Measurements from ENCODE around the gene KLF16. TPM values are rescaled to one million over a fixed set of nuclear protein-coding genes. Genes with fewer than 3 reads are reported as not detected.

The KLF16 gene
- total RNA-seq, 1 donor from 2014 or later = 52.4 TPM

DNA sequence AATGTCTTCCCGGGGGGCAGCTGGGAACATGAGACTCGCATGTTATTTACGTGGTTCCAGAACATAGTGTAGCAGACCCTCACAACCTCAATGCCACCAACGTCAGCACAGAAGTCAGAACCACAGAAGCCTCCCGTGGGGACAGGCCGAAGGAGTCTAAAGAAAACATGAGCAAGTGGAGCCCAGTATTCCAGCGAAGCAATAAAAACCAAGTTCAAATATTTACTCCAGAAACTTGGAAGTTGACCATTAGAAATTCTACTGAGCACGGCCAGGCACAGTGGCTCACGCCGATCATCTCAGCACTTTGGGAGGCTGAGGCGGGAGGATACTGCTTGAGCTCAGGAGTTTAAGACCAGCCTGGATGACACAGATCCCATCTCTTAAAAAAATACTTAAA lies 33.4 kb downstream of the KLF16 start:
- FAIRE-seq (no peak), DNase-seq (ENCODE audit: low read depth) (no peak)
- H3K36me3 ChIP-seq (ENCODE audit: insufficient read depth, low read length) = no peaks in the 10 kb centered on the region
- no peak overlapping the region for H3K4me3 ChIP-seq (ENCODE audit: insufficient read depth, low read depth, low read length)
- Mint-ChIP-seq H3K9me3 (ENCODE audit: unreplicated experiment) (no peaks in the 10 kb centered on the region), H3K27me3 (ENCODE audit: low read depth, unreplicated experiment) (no peaks in the 10 kb centered on the region), H3K27ac (ENCODE audit: unreplicated experiment) (no peak overlapping the region), H3K36me3 (ENCODE audit: low read depth, unreplicated experiment) (peaks cover 6% of the 10 kb centered on the region), H3K4me3 (ENCODE audit: unreplicated experiment) (no peak overlapping the region), H3K4me1 (ENCODE audit: low read depth, unreplicated experiment) (peaks cover 4% of the 10 kb centered on the region)
- H3K9me3 ChIP-seq (ENCODE audit: insufficient read depth, low read depth, low read length) = no peaks in the 10 kb centered on the region
- H2AFZ ChIP-seq (ENCODE audit: low read depth, low read length) = no peak overlapping the region
- peaks cover 47% of the 10 kb centered on the region for H3K79me2 ChIP-seq (ENCODE audit: insufficient read depth, low read length)
- no peak overlapping the region for H3K9ac ChIP-seq (ENCODE audit: low read length)
- H3K27me3 ChIP-seq (ENCODE audit: insufficient read depth, low read length) = no peaks in the 10 kb centered on the region
- TF ChIP-seq EZH2 (IDR thresholded peaks at IDR 0.05; ENCODE audit: insufficient read depth, low read length) = no peak
- TF ChIP-seq, protein P1, sequence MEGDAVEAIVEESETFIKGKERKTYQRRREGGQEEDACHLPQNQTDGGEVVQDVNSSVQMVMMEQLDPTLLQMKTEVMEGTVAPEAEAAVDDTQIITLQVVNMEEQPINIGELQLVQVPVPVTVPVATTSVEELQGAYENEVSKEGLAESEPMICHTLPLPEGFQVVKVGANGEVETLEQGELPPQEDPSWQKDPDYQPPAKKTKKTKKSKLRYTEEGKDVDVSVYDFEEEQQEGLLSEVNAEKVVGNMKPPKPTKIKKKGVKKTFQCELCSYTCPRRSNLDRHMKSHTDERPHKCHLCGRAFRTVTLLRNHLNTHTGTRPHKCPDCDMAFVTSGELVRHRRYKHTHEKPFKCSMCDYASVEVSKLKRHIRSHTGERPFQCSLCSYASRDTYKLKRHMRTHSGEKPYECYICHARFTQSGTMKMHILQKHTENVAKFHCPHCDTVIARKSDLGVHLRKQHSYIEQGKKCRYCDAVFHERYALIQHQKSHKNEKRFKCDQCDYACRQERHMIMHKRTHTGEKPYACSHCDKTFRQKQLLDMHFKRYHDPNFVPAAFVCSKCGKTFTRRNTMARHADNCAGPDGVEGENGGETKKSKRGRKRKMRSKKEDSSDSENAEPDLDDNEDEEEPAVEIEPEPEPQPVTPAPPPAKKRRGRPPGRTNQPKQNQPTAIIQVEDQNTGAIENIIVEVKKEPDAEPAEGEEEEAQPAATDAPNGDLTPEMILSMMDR (IDR thresholded peaks at IDR 0.05; ENCODE audit: insufficient read depth, low read depth, low read length) = no peak
- H3K27ac ChIP-seq (ENCODE audit: low read depth, low read length) = no peak overlapping the region
- H3K4me2 ChIP-seq (ENCODE audit: low read length) = no peak overlapping the region
- peaks cover 59% of the 10 kb centered on the region for H4K20me1 ChIP-seq (ENCODE audit: insufficient read depth, low read length)
- peaks cover 2% of the 10 kb centered on the region for H3K4me1 ChIP-seq (ENCODE audit: insufficient read depth, low read length)

DNA sequence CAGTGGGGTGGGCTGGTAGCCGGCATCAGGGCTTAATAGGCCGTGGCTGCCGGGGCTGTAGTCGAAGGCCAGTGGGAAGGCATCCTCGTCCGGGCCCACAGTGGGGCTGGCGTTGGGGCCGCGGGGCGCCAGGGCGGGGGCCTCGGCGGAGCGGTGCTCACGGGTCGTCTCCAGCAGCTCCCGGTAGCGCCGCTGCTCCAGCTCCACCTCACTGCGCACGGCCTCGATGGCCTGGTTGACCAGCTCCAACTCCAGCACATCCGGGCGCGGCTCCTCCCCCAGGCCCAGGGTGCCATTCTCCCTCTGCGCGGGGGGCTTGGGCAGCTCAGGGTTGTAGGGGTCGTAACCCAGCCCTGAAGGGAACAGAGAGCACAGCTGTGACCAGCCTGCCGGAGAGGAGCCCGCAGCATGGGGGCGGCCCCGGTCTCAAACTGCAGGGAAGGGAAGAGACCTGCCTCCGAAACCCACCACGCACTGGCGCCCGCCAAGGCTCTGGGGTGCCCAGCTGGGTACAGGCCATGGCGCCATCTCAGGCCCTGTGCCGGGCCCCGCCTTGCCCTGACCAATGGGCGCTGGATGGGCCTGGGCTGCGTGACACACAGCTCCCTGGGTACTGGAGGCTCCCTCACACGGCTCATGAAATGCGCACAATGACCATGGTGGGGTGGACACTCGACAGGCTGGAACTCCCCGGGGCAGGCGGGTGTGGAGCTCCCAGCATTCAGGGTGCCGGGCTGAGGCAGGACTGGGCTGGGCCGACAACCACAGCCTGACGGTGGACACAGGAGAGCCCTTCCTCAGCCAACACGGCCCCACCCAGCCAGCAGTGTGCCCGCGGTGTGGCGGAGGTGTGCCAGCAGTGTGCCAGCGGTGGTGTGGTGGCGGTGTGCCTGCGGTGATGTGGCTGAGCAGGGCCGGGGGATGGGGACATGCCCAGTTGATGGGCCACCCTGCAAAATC lies 34.8 kb downstream of the KLF16 start:
- Histone ChIP-seq H3K27me3 (ENCODE audit: insufficient read depth, low read length) (no peaks in the 10 kb centered on the region), H4K20me1 (ENCODE audit: insufficient read depth, low read length) (peaks cover 46% of the 10 kb centered on the region), H3K4me1 (ENCODE audit: insufficient read depth, low read length) (peaks cover 2% of the 10 kb centered on the region), H3K36me3 (ENCODE audit: insufficient read depth, low read length) (no peaks in the 10 kb centered on the region), H2AFZ (ENCODE audit: low read depth, low read length) (no peak overlapping the region), H3K4me3 (ENCODE audit: insufficient read depth, low read depth, low read length) (no peak overlapping the region), H3K9ac (ENCODE audit: low read length) (no peak overlapping the region), H3K4me2 (ENCODE audit: low read length) (no peak overlapping the region), H3K79me2 (ENCODE audit: insufficient read depth, low read length) (peaks cover 37% of the 10 kb centered on the region), H3K9me3 (ENCODE audit: insufficient read depth, low read depth, low read length) (no peaks in the 10 kb centered on the region), H3K27ac (ENCODE audit: low read depth, low read length) (no peak overlapping the region)
- DNase-seq (ENCODE audit: low read depth) (no peak), FAIRE-seq (no peak)
- no peak overlapping the region for H3K4me3 Mint-ChIP-seq (ENCODE audit: unreplicated experiment)
- no peaks in the 10 kb centered on the region for H3K27me3 Mint-ChIP-seq (ENCODE audit: low read depth, unreplicated experiment)
- peaks cover 6% of the 10 kb centered on the region for H3K36me3 Mint-ChIP-seq (ENCODE audit: low read depth, unreplicated experiment)
- peaks cover 4% of the 10 kb centered on the region for H3K4me1 Mint-ChIP-seq (ENCODE audit: low read depth, unreplicated experiment)
- TF ChIP-seq, protein P1 (IDR thresholded peaks at IDR 0.05; ENCODE audit: insufficient read depth, low read depth, low read length) = no peak
- H3K27ac Mint-ChIP-seq (ENCODE audit: unreplicated experiment) = no peak overlapping the region
- H3K9me3 Mint-ChIP-seq (ENCODE audit: unreplicated experiment) = no peaks in the 10 kb centered on the region
